T-helper 1 cell treated with Interleukin-12 subunit alpha and Interleukin-12 subunit beta and Interleukin-4 antibody, amounts not matched to agents 30 μg/mL and 1 μg/mL, for 36 hours (primary cell): ENCODE data around the gene CDCA7.
"Not testable (repeated sequence)": the region's sequence is repeated elsewhere in the genome, so short reads cannot be mapped to it uniquely, and the experiment has no call there.

Experiments used
- H3K27ac Mint-ChIP-seq: one replicate; pipeline ENCODE4 v1.8.0; 2021; ENCODE audit warnings: mild to moderate bottlenecking, mixed read lengths
- H3K27me3 Mint-ChIP-seq: one replicate; pipeline ENCODE4 v1.8.0; 2021; ENCODE audit warnings: low read depth, mixed read lengths
- H3K36me3 Mint-ChIP-seq: one replicate; pipeline ENCODE4 v1.8.0; 2021; ENCODE audit warnings: low read depth, mixed read lengths
- H3K4me1 Mint-ChIP-seq: one replicate; pipeline ENCODE4 v1.8.0; 2021; ENCODE audit warnings: low read depth, mixed read lengths
- H3K4me3 Mint-ChIP-seq: one replicate; pipeline ENCODE4 v1.8.0; 2021; ENCODE audit warnings: mild to moderate bottlenecking, moderate library complexity, mixed read lengths
- H3K9me3 Mint-ChIP-seq: one replicate; pipeline ENCODE4 v1.8.0; 2021; ENCODE audit warnings: mixed read lengths

CDCA7 gene

DNA sequence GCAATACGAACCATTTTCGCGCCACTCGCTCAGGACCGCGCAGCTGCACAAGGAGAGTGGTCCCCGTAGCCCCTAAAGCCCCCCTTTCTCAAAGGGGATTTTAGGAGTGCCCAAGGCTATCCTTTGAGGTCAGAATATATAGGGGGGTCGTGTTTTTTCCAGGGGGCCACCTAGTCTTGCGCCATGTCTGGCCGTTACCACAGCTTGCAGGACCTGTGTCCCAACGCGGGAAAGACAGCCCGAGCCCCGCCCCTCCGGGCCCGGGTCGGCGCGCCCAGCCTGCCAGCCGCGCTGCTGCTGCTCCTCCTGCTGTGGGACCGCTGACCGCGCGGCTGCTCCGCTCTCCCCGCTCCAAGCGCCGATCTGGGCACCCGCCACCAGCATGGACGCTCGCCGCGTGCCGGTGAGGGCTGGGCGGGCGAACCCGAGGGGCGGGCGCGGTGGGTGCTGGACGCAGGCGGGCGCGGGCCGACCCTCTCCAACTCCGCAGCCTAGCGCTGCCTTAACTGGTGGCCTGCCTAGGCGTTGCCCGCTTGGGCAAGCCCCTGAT lies at the start of gene CDCA7:
CDCA7 (plus strand) TSS at position 291 of the 550 bp plus-strand sequence; CDS start at position 383, 92 bp downstream.
- no peaks in the 10 kb centered on the region for H3K9me3 Mint-ChIP-seq
- H3K27ac Mint-ChIP-seq: peak within 1 kb of the TSS; percentile 95
- H3K4me3 Mint-ChIP-seq: peak within 1 kb of the TSS; percentile 92
- peaks cover 48% of the 10 kb centered on the region for H3K4me1 Mint-ChIP-seq
- H3K27me3 Mint-ChIP-seq: peaks cover 6% of the 10 kb centered on the region
- H3K36me3 Mint-ChIP-seq: peaks cover 7% of the 10 kb centered on the region

DNA sequence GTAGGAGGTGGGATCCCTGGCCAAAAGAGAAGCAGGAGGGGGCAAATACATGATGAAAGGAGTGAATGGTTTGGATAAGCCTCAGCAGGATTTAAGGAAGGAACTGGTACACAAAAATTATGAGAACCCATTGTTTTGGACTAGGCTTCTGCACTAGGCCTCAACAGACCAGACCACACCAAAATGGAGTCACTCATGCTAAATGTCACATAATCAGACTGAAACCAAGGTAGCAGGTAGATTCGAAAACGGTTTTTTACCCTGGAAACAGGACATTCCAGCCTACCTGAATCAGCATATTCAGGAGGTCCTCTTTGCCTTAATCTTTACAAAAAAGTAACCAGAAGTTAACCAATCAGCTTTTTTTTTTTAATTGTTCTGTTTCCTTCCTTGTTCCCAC lies 49.4 kb upstream of the CDCA7 start:
- Mint-ChIP-seq H3K4me1 (peaks cover 3% of the 10 kb centered on the region), H3K4me3 (no peak overlapping the region), H3K27me3 (peaks cover 4% of the 10 kb centered on the region), H3K9me3 (peaks cover 11% of the 10 kb centered on the region), H3K27ac (no peak overlapping the region), H3K36me3 (no peaks in the 10 kb centered on the region)

DNA sequence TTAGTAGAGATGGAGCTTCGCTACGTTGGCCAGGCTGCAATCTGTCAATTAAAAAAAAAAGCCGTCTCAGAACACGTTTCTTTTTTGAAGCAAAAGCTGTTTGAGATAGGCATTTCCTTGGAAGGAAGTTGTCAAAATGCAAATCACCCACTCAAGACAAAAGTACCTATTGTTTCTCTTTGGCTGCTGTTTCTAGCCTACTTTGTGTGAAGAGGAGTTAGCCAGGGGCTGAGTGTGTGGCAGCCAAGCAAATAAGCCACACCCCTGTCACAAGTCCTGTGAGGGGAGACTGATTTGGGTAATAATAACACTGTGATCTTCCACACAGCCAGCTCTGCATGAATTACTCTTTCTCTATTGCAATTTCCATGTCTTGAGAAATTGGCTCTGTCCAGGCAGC lies 47.4 kb upstream of the CDCA7 start:
- peaks cover 4% of the 10 kb centered on the region for H3K27me3 Mint-ChIP-seq
- H3K27ac Mint-ChIP-seq: no peak overlapping the region
- peaks cover 3% of the 10 kb centered on the region for H3K4me1 Mint-ChIP-seq

DNA sequence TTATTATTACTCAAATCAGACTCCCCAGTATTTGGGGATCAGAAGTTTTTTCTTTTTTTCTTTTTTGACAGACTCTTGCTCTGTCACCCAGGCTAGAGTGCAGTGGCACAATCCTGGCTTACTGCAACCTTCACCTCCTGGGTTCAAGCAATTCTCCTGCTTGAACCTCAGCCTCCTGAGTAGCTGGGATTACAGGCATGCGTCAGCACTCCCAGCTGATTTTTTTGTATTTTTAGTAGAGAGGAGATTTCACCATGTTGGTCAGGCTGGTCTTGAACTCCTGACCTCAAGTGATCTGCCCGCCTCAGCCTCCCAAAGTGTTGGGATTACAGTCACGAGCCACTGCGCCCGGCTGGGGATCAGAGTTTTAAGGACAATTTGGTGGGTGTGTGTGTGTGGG lies 45.3 kb upstream of the CDCA7 start:
- H3K4me3 Mint-ChIP-seq, H3K27ac Mint-ChIP-seq, H3K9me3 Mint-ChIP-seq, H3K4me1 Mint-ChIP-seq, H3K36me3 Mint-ChIP-seq, H3K27me3 Mint-ChIP-seq: not testable (repeated sequence)

More for the DNA sequence above, 47.4 kb upstream of the CDCA7 start:
- H3K9me3 Mint-ChIP-seq: no peaks in the 10 kb centered on the region
- no peak overlapping the region for H3K4me3 Mint-ChIP-seq
- H3K36me3 Mint-ChIP-seq: no peaks in the 10 kb centered on the region

DNA sequence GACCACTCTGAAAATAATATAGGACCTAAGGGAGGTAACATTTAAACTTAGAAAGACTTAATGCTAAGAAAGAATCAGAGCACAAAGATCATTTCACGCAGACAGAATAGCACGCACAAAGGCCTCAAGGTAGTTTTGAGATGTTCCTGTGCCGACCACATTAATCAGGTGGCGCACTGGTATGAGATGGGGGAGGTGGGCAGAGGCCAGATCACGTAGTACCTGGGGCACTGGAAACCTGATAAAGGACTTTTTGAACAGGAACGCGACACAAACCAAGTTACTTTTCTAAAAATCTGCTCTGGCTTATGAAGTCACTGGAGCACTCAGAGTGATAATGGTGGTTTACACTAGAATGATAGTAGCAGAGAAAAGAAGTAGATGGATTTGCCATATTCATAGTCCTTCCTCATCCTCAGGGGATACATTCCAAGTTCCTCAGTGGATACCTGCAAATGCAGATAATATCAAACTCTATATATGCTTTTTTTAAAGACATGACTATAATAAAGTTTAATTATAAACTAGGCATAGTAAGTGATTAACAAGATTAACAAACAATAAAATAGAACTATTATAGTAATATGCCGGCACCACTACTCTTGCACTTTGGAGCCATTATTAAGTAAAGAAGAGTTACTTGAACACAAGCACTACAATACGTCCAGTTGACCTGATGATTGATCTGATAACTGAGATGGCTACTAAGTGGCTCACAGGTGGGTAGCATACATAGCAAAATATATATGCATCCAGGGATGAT lies 42.6 kb upstream of the CDCA7 start:
- no peaks in the 10 kb centered on the region for H3K36me3 Mint-ChIP-seq
- no peak overlapping the region for H3K4me3 Mint-ChIP-seq

DNA sequence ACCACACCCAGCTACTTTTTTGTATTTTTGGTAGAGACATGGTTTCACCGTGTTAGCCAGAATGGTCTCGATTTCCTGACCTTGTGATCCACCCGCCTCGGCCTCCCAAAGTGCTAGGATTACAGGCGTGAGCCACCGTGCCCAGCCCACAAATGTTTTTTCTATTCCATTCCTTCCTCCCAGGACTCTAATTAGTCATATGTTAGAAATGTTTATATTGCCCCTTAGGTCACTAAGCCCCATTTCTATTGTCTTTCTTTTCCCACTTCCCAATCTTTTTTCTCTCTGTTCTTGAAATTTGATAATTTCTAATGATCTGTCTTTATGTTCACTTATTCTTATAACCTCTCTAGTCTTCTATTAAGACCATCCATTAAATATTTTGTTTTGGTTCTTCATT lies 31.3 kb upstream of the CDCA7 start:
- H3K36me3 Mint-ChIP-seq: no peaks in the 10 kb centered on the region
- peaks cover 16% of the 10 kb centered on the region for H3K9me3 Mint-ChIP-seq
- H3K27me3 Mint-ChIP-seq: peaks cover 19% of the 10 kb centered on the region
- H3K4me1 Mint-ChIP-seq: no peaks in the 10 kb centered on the region
- no peak overlapping the region for H3K4me3 Mint-ChIP-seq
- no peak overlapping the region for H3K27ac Mint-ChIP-seq

More for the DNA sequence above, 42.6 kb upstream of the CDCA7 start:
- Mint-ChIP-seq H3K27me3 (peaks cover 11% of the 10 kb centered on the region), H3K9me3 (no peaks in the 10 kb centered on the region), H3K4me1 (peaks cover 3% of the 10 kb centered on the region), H3K27ac (no peak overlapping the region)

DNA sequence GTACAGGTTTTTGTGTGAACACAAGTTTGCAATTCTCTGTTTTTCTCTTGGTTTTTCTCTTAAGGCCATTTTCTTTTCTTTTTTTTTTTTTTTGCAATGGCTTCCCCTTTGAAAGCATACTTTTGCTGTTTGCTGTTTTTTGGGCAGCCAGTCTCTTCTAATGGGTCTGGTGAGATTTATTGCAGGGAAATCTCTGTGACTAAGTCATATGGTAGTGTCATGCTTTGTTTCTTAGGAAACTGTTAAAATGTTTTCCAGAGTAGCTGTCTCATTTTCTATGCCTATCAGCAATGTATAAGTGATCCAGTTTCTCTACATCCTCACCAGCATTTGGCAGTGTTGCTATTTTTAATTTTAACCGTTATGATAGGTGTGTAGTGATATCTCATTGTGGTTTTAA lies 27.9 kb upstream of the CDCA7 start:
- Mint-ChIP-seq H3K4me1 (no peaks in the 10 kb centered on the region), H3K4me3 (no peak overlapping the region), H3K27ac (no peak overlapping the region), H3K27me3 (peaks cover 7% of the 10 kb centered on the region), H3K9me3 (peaks cover 28% of the 10 kb centered on the region), H3K36me3 (no peaks in the 10 kb centered on the region)

DNA sequence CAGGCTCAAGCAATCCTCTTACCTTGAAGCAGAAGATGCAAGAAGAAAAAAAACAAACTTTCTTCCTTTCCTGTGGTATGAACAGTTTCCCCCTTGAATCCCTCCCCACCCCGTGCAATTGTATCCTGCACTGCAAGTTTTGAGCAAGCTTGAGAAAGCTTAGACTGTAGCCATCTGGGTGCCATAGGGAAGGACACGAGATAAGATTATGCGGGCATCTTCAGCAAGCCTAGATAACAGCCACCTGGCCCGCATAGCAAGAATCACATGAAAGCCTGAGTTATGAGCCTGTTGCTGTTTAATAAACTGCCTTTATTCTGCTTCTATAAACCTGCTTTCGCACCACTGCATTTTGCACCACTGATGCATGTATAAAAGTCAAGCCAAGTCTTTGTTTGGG lies 27.3 kb upstream of the CDCA7 start:
- peaks cover 7% of the 10 kb centered on the region for H3K27me3 Mint-ChIP-seq
- H3K36me3 Mint-ChIP-seq: peaks cover under 1% of the 10 kb centered on the region
- H3K9me3 Mint-ChIP-seq: peaks cover 32% of the 10 kb centered on the region
- no peaks in the 10 kb centered on the region for H3K4me1 Mint-ChIP-seq
- no peak overlapping the region for H3K27ac Mint-ChIP-seq
- no peak overlapping the region for H3K4me3 Mint-ChIP-seq

DNA sequence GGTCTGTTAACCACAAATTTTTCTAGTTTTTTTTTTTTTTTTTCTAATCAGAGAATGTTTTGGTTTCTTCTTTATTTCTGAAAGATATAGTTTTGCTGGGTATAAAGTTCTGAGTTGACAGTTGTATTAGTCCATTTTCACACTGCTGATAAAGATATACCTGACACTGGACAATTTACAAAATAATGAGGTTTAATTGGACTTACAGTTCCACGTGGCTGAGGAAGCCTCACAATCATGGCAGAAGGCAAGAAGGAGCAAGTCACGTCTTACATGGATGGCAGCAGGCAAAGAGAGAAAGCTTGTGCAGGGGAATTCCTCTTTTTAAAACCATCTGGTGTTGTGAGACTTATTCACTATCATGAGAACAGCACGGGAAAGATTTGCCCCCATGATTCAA lies 21.7 kb upstream of the CDCA7 start:
- not testable (repeated sequence) for H3K4me1 Mint-ChIP-seq, H3K36me3 Mint-ChIP-seq, H3K4me3 Mint-ChIP-seq, H3K27me3 Mint-ChIP-seq, H3K27ac Mint-ChIP-seq
- H3K9me3 Mint-ChIP-seq: peaks cover 40% of the 10 kb centered on the region

DNA sequence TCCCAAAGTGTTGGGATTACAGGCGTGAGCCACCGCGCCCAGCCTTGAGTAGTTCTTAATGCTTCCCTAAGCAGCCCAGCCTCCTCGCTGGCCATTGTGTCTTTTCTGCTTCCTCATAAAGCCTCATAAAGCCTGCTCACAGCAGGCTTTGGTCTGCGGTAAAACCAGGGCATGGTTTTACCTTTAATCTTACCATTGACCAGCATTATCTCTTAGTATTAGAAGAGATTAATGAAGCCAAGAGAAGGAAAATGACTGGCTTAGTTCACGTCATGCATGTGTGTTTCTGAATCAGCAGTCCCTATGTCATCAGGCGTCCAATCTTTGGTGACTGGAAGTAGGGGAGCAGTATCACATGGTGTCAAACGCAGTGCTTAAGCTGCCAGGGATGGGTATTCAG lies 14.9 kb upstream of the CDCA7 start:
- peaks cover 2% of the 10 kb centered on the region for H3K27me3 Mint-ChIP-seq
- H3K4me1 Mint-ChIP-seq: no peaks in the 10 kb centered on the region
- peaks cover 5% of the 10 kb centered on the region for H3K9me3 Mint-ChIP-seq
- H3K27ac Mint-ChIP-seq: no peak overlapping the region
- H3K4me3 Mint-ChIP-seq: no peak overlapping the region
- H3K36me3 Mint-ChIP-seq: no peaks in the 10 kb centered on the region

DNA sequence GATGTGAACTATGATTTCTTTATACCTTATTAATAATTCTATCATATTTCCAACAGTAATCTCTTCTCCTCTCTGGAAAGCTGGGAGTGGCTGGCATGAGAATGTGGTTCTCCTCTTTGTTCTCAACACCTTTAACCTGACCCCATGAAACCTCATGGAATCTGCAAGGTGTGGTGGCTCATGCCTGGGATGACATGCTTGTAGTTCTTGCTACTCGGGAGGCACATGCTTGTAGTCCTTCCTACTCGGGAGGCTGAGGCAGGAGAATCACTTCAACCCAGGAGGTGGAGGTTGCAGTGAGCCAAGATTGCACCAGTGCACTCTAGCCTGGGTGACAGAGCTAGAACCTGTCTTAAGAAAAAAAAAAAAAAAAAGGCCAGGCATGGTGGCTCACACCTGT lies 10.8 kb upstream of the CDCA7 start:
- no peak overlapping the region for H3K4me3 Mint-ChIP-seq
- H3K27me3 Mint-ChIP-seq: no peaks in the 10 kb centered on the region
- H3K36me3 Mint-ChIP-seq: no peaks in the 10 kb centered on the region
- no peaks in the 10 kb centered on the region for H3K4me1 Mint-ChIP-seq
- H3K9me3 Mint-ChIP-seq: peaks cover 9% of the 10 kb centered on the region
- no peak overlapping the region for H3K27ac Mint-ChIP-seq

DNA sequence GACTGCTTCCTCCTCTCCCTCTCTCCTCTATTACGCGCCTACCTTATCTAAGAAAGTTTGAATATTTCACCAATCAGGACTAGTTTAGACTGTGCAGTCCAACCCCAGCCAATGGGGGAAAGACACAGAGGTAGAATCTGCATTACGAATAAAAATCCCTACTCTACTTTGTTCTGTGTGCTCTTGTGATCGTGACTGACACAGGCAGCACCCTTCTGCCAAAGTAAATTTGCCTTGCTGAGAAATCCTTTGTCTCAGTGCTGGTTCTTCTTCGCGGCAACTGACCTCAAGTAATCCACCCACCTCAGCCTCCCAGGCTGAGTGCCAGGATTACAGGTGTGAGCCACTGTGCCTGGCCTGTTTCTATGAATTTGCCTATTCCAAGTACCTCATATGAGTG lies 8.6 kb upstream of the CDCA7 start:
- Mint-ChIP-seq H3K27me3 (no peaks in the 10 kb centered on the region), H3K4me1 (peaks cover 5% of the 10 kb centered on the region)

DNA sequence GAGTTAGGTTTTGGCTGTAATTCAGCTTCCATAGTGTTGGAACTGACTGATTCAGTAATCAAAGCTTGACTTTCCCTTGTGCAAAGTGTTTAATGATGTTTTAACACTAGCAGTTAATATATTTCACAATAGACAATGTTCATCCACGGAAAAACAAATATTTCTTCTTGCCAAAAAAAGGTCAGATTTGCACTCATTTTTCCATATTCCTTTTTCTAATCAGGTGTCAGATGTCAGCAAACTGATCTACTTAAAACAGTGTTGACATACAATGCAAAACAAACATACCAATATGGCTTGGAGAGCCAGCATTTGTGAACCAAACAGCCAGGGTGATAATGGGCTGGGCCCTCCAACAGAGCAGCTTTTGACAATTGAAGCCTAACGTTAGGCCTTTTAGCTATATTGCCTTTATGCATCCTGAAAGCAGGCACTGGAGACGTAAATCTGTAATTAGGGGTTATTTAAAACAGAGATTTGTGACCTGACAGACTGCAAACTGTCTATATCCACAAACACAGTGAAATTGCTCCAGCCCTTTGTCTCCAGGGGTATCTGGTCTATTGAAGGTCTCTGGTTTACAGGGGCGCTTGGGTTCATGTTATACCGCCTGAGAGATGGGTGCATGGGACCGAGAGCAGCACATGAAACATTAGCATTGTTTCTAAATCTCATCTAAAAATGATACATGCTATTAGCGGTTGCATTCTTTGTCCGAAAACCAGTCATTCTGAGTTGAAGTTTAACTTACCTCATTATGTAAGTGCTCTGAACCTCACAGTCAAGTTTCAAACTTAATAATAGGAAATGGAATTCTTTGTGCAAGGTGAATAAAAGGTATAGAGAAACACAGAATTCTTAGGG lies 7.1 kb upstream of the CDCA7 start:
- H3K4me3 Mint-ChIP-seq: no peak overlapping the region
- H3K36me3 Mint-ChIP-seq: no peaks in the 10 kb centered on the region
- peaks cover 9% of the 10 kb centered on the region for H3K4me1 Mint-ChIP-seq
- H3K27me3 Mint-ChIP-seq: peaks cover 6% of the 10 kb centered on the region
- H3K27ac Mint-ChIP-seq: no peak overlapping the region
- H3K9me3 Mint-ChIP-seq: peaks cover 9% of the 10 kb centered on the region

More for the DNA sequence above, 8.6 kb upstream of the CDCA7 start:
- Mint-ChIP-seq H3K36me3 (no peaks in the 10 kb centered on the region), H3K27ac (no peak overlapping the region), H3K4me3 (no peak overlapping the region), H3K9me3 (peaks cover 9% of the 10 kb centered on the region)

DNA sequence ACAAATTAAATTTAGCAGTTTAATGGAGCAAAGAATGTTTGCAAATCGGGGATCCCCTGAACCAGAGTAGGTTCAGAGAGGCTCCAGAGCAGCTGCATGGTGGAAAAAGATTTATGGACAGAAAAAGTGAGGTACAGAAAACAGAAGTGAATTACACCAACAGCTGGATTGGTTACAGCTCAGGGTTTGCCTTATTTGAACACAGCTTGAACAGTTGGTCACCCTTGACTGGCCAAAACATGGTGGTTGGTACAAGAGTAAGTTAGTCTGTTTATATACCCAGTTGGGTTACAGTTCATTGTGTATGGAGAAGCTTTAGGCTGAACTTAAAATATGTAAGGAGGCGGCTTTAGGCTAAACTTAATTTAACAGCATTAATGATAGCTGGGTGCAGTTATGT lies 5.4 kb upstream of the CDCA7 start:
- Mint-ChIP-seq H3K27me3 (peaks cover 6% of the 10 kb centered on the region), H3K4me1 (peaks cover 21% of the 10 kb centered on the region), H3K4me3 (no peak overlapping the region), H3K9me3 (peaks cover 9% of the 10 kb centered on the region), H3K27ac (no peak overlapping the region), H3K36me3 (no peaks in the 10 kb centered on the region)

DNA sequence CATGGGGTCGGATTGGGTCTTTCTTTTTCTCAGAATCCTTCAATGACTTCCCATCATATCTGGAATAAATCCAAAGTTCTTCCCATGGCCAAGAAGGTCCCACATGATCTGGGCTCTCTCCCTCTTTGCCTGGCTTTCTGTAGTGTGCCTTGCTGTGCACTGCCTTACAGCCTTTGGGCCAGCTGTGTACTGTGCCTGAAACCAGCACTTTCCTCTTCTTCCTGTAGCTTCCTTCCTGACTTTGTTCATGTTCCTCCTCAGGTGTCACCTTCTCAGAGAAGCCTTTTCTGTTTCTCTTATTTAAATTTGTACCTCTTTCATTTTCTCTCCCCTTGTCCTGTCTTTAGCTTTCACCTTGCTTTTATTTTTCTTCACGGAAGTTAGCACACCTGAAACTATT lies 4.3 kb upstream of the CDCA7 start:
- Mint-ChIP-seq H3K4me3 (no peak overlapping the region), H3K36me3 (no peaks in the 10 kb centered on the region), H3K27ac (no peak overlapping the region), H3K27me3 (peaks cover 6% of the 10 kb centered on the region), H3K4me1 (peaks cover 22% of the 10 kb centered on the region), H3K9me3 (peaks cover 9% of the 10 kb centered on the region)
